Nephron progenitor cell (in vitro differentiated cells): ENCODE measurements around the gene KLHDC4.

Source experiments
- DNase-seq: peaks from one replicate; pipeline ENCODE4 v3.0.0; 2021
- H3K27ac Mint-ChIP-seq: 2 replicates; pipeline ENCODE4 v1.8.0; 2021; ENCODE audit warnings: mild to moderate bottlenecking, moderate library complexity, mixed read lengths
- H3K27me3 Mint-ChIP-seq: 2 replicates; pipeline ENCODE4 v1.8.0; 2021; ENCODE audit warnings: mild to moderate bottlenecking, low read depth, mixed read lengths; ENCODE audit not compliant: poor library complexity
- H3K36me3 Mint-ChIP-seq: 2 replicates; pipeline ENCODE4 v1.8.0; 2021; ENCODE audit warnings: low read depth, mixed read lengths
- H3K4me1 Mint-ChIP-seq: 2 replicates; pipeline ENCODE4 v1.8.0; 2021; ENCODE audit warnings: mixed read lengths
- H3K4me3 Mint-ChIP-seq: 2 replicates; pipeline ENCODE4 v1.8.0; 2021; ENCODE audit warnings: mild to moderate bottlenecking, moderate library complexity, mixed read lengths
- H3K9me3 Mint-ChIP-seq: 2 replicates; pipeline ENCODE4 v1.8.0; 2021; ENCODE audit warnings: mild to moderate bottlenecking, moderate library complexity, mixed read lengths
- CTCF ChIP-seq: fragments of 200-600 bp; sonication (generic); IDR thresholded peaks from 2 replicates; pipeline ENCODE4 v1.5.0; 2021; ENCODE audit warnings: antibody characterized with exemption

KLHDC4 gene

GRCh38 chr16:87713451-87714229 lies 52.1 kb downstream of the KLHDC4 start:
- Mint-ChIP-seq H3K27me3 (no peaks in the 10 kb centered on the region), H3K36me3 (peaks cover 33% of the 10 kb centered on the region), H3K4me3 (no peak overlapping the region), H3K27ac (no peak overlapping the region), H3K4me1 (peaks cover under 1% of the 10 kb centered on the region), H3K9me3 (no peaks in the 10 kb centered on the region)
- no peak for TF ChIP-seq CTCF
- no peak for DNase-seq

GRCh38 chr16:87712184-87712762 lies 53.5 kb downstream of the KLHDC4 start:
- H3K36me3 Mint-ChIP-seq = peaks cover 32% of the 10 kb centered on the region
- no peak for TF ChIP-seq CTCF

DNA sequence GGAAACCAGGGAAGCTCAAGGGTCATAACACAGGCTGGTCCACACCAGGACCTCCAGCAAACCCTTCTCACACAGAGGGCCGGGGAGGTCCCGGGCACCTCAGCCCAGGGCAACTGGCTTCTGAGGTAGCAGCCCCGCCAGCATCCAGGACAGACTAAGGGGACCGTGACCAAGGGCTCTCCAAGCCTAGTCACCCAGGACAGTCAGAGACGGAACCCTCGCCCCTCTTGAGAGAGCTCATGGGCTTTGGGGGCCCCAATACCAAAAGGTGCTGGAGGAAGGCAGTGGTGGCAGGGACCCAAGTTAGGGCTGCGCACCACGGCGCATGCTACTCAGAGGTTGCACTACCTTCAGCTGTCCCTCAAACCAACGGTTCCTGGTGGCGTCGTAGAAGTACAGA lies 54.9 kb downstream of the KLHDC4 start:
- TF ChIP-seq CTCF = no peak

More at GRCh38 chr16:87712184-87712762, 53.5 kb downstream of the KLHDC4 start:
- no peak for DNase-seq
- no peak overlapping the region for H3K27ac Mint-ChIP-seq
- no peaks in the 10 kb centered on the region for H3K27me3 Mint-ChIP-seq
- no peak overlapping the region for H3K4me3 Mint-ChIP-seq
- no peaks in the 10 kb centered on the region for H3K9me3 Mint-ChIP-seq
- peaks cover 9% of the 10 kb centered on the region for H3K4me1 Mint-ChIP-seq

GRCh38 chr16:87709677-87710076 lies 56.1 kb downstream of the KLHDC4 start:
- peaks cover 28% of the 10 kb centered on the region for H3K4me1 Mint-ChIP-seq
- H3K36me3 Mint-ChIP-seq = peaks cover 18% of the 10 kb centered on the region
- peaks cover 1% of the 10 kb centered on the region for H3K27me3 Mint-ChIP-seq
- H3K27ac Mint-ChIP-seq = no peak overlapping the region
- DNase-seq = no peak
- no peaks in the 10 kb centered on the region for H3K9me3 Mint-ChIP-seq
- H3K4me3 Mint-ChIP-seq = no peak overlapping the region
- no peak for TF ChIP-seq CTCF

More for the DNA sequence above, 54.9 kb downstream of the KLHDC4 start:
- Mint-ChIP-seq H3K27ac (no peak overlapping the region), H3K27me3 (no peaks in the 10 kb centered on the region), H3K4me1 (peaks cover 18% of the 10 kb centered on the region), H3K9me3 (no peaks in the 10 kb centered on the region), H3K36me3 (peaks cover 27% of the 10 kb centered on the region), H3K4me3 (no peak overlapping the region)
- DNase-seq = no peak

DNA sequence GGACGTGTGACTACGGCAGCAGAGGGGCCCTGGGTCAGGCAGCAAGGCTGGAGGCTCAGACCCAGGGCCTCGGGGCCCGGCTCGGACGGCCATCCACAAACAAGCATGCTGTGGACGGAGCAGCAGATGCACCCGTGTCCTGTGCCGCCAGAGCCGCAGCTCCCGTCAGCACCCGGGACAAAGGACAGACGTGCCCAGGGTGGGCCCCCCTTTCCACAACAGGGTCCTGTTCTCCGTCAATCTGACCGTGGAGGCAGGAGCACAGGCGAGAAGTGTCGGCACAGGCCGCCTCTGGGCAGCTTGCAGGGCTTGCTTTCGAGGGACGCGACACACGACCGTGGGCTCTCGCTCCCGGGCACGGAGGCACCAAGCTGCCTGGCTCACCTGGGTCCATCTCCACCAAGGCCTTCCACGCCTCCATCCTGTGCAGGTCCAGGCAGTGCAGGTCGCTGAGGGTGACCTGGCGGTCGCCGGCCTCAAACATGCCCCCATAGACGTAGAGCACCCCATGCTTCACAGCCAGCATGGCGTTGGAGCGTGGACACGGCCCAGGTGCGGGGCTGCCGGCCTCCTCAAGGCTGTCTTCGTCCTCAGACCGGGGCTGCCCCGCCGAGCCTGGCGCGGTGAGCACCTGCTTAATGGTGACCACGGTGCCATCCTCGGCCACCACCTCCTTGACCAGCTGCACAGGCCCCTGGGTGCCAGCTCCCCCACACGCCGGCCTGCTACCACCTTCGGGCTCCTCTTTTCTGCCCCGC lies 56.7 kb downstream of the KLHDC4 start:
- Mint-ChIP-seq H3K27me3 (peaks cover 3% of the 10 kb centered on the region), H3K4me1 (peaks cover 31% of the 10 kb centered on the region), H3K36me3 (peaks cover 20% of the 10 kb centered on the region), H3K27ac (no peak overlapping the region), H3K4me3 (no peak overlapping the region), H3K9me3 (no peaks in the 10 kb centered on the region)
- no peak for DNase-seq
- TF ChIP-seq CTCF = no peak
